Vagina (tissue), 2 donors: Measurements from ENCODE around the gene SDCCAG8. TPM values are rescaled to one million over a fixed set of nuclear protein-coding genes. Genes with fewer than 3 reads are reported as not detected.

Experiments used
- DNase-seq, 2 donors: peaks; one replicate each; pipeline ENCODE4 v3.0.0-alpha.2; 2017; ENCODE audit errors: extremely low spot score in 2 of 2
- H3K27ac ChIP-seq: fragments of 200-600 bp; sonication (generic); one replicate; pipeline ENCODE4 v1.5.1; 2019
- H3K27me3 ChIP-seq: fragments of 200-600 bp; sonication (generic); one replicate; pipeline ENCODE4 v1.5.1; 2019
- H3K36me3 ChIP-seq, 2 donors: fragments of 200-600 bp; sonication (generic); one replicate each; pipeline ENCODE4 v1.5.1; 2017 to 2019
- H3K4me1 ChIP-seq: fragments of 200-600 bp; sonication (generic); one replicate; pipeline ENCODE4 v1.5.1; 2019
- H3K4me3 ChIP-seq, 2 donors: fragments of 200-600 bp; sonication (generic); 1 replicate in 1 of 2; 2 replicates in 1 of 2; pipeline ENCODE4 v1.5.1; 2016 to 2019
- H3K9me3 ChIP-seq: fragments of 200-600 bp; sonication (generic); one replicate; pipeline ENCODE4 v1.5.1; 2019
- POLR2A ChIP-seq, 2 donors: fragments of 450-650 bp; IDR thresholded peaks; one replicate each; pipeline ENCODE4 v1.6.1; 2017; ENCODE audit warnings: antibody characterized with exemption in 2 of 2, mild to moderate bottlenecking in 2 of 2, moderate library complexity in 2 of 2
- POLR2AphosphoS5 ChIP-seq, 2 donors: sonication (generic); formaldehyde crosslinking; IDR thresholded peaks; one replicate each; pipeline ENCODE4 v1.9.0; 2017; ENCODE audit warnings: antibody characterized with exemption in 2 of 2, mild to moderate bottlenecking in 2 of 2, low read depth in 1 of 2; ENCODE audit not compliant: insufficient read depth in 1 of 2
- intact Hi-C: fragments of 100-400 bp; cut with DNase I; formaldehyde crosslinking; loops from one replicate; pipeline ENCODE4 v1.15.1; 2023
- total RNA-seq: library from RNA; depleted of rRNA; stranded (reverse); fragments of >200 nt; gene quantifications from one replicate; pipeline ENCODE4 v1.2.3, GENCODE V29; 2016
- TF ChIP-seq, protein P1 (sequence below), 3 experiments: fragments of 450-650 bp in 2 of 3; fragments of 200-600 bp in 1 of 3; sonication (generic) in 1 of 3; IDR thresholded peaks; one replicate each; pipeline ENCODE4 v1.5.1; 2017 to 2019; ENCODE audit warnings: antibody characterized with exemption in 3 of 3, mild to moderate bottlenecking in 2 of 3, moderate library complexity in 2 of 3

SDCCAG8 gene
- total RNA-seq, 1 donor from 2014 or later = 31.2 TPM

DNA sequence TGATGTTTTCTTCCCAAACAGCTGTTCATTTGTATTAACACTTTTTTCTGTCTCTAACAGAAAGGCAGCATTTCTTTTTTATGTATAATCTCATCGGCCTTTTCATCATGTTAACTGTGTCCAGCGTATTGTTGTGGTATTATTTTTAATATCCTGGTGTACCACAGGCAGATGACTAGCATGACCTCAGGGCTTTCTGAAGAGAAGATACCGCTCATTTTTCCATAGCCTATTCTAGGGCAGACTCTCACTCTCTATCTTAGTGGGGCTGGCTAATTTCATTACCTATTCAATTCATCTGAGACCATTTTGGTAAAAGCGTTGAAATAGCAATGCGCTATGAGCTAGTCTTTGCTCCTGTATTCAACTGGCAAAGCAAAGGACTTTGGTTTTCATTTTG lies 209.9 kb downstream of the SDCCAG8 start:
- Histone ChIP-seq H3K27ac (no peak overlapping the region), H3K9me3 (no peaks in the 10 kb centered on the region), H3K27me3 (no peaks in the 10 kb centered on the region), H3K4me1 (no peaks in the 10 kb centered on the region), H3K4me3 (no peak overlapping the region), H3K36me3 (no peaks in the 10 kb centered on the region)
- no peak for DNase-seq
- intact Hi-C loops = no loop called here
- TF ChIP-seq, protein P1, sequence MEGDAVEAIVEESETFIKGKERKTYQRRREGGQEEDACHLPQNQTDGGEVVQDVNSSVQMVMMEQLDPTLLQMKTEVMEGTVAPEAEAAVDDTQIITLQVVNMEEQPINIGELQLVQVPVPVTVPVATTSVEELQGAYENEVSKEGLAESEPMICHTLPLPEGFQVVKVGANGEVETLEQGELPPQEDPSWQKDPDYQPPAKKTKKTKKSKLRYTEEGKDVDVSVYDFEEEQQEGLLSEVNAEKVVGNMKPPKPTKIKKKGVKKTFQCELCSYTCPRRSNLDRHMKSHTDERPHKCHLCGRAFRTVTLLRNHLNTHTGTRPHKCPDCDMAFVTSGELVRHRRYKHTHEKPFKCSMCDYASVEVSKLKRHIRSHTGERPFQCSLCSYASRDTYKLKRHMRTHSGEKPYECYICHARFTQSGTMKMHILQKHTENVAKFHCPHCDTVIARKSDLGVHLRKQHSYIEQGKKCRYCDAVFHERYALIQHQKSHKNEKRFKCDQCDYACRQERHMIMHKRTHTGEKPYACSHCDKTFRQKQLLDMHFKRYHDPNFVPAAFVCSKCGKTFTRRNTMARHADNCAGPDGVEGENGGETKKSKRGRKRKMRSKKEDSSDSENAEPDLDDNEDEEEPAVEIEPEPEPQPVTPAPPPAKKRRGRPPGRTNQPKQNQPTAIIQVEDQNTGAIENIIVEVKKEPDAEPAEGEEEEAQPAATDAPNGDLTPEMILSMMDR (IDR thresholded peaks at IDR 0.05) = no peak
- TF ChIP-seq POLR2AphosphoS5 (IDR thresholded peaks at IDR 0.05; ENCODE audit: insufficient read depth in 1 of 2, low read depth in 1 of 2) (no peak), POLR2A (IDR thresholded peaks at IDR 0.05) (no peak)

DNA sequence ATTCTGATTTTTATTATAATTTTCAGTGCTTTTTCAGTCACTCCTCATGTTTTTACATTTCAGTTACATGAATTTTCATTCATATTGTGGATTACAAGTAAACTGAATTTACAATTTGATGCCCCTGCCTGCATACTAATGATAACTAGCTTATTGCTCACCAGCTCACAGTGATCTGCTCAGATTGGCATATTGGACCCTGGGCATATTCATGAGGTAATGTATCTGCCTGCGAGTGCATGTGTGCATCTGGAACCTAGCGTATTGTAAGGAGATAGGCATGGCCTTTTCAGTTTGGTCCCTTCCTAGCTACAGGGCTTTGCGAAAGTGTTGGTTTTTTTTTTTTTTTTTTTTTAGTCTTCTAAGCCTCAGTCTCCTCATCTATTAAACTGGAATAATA lies 213.7 kb downstream of the SDCCAG8 start:
- no peak overlapping the region for H3K4me3 ChIP-seq
- H3K36me3 ChIP-seq = no peaks in the 10 kb centered on the region
- no peaks in the 10 kb centered on the region for H3K9me3 ChIP-seq
- no peak for TF ChIP-seq POLR2AphosphoS5 (IDR thresholded peaks at IDR 0.05; ENCODE audit: insufficient read depth in 1 of 2, low read depth in 1 of 2)
- TF ChIP-seq, protein P1 (IDR thresholded peaks at IDR 0.05) = no peak
- no peak for TF ChIP-seq POLR2A (IDR thresholded peaks at IDR 0.05)
- peaks cover 22% of the 10 kb centered on the region for H3K4me1 ChIP-seq
- H3K27me3 ChIP-seq = no peaks in the 10 kb centered on the region
- no peak for DNase-seq
- intact Hi-C loops = no loop called here
- no peak overlapping the region for H3K27ac ChIP-seq

DNA sequence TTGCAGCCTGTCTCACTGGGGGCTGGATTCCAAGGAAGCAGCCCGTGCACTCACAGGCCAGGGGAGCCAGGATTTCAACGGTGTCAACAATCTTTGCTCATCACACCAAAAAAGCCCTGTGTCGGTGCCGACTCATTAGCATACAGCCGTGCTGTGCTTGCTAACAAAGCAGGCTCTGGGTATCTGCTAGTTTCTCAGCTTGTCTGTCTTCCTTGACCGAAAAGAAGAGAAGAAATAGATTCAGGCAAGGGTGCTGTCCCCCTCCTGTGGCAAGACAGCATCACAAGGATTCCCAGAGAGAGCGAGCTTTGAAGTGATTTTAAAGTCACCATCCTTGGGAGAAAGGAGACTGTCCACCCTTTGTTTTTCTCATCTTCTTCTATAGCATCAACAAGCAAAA lies 214.7 kb downstream of the SDCCAG8 start:
- no peak for DNase-seq
- peaks cover 32% of the 10 kb centered on the region for H3K4me1 ChIP-seq
- no peak overlapping the region for H3K27ac ChIP-seq
- no peak for TF ChIP-seq POLR2A (IDR thresholded peaks at IDR 0.05)
- no peak for TF ChIP-seq POLR2AphosphoS5 (IDR thresholded peaks at IDR 0.05; ENCODE audit: insufficient read depth in 1 of 2, low read depth in 1 of 2)
- TF ChIP-seq, protein P1 (IDR thresholded peaks at IDR 0.05) = no peak
- H3K27me3 ChIP-seq = no peaks in the 10 kb centered on the region
- H3K9me3 ChIP-seq = no peaks in the 10 kb centered on the region
- no peaks in the 10 kb centered on the region for H3K36me3 ChIP-seq
- intact Hi-C loops = loop anchor here (10.0 kb wide), 1 partner anchor 284 kb away; no protein-coding TSS in a partner anchor
- H3K4me3 ChIP-seq = no peak overlapping the region

DNA sequence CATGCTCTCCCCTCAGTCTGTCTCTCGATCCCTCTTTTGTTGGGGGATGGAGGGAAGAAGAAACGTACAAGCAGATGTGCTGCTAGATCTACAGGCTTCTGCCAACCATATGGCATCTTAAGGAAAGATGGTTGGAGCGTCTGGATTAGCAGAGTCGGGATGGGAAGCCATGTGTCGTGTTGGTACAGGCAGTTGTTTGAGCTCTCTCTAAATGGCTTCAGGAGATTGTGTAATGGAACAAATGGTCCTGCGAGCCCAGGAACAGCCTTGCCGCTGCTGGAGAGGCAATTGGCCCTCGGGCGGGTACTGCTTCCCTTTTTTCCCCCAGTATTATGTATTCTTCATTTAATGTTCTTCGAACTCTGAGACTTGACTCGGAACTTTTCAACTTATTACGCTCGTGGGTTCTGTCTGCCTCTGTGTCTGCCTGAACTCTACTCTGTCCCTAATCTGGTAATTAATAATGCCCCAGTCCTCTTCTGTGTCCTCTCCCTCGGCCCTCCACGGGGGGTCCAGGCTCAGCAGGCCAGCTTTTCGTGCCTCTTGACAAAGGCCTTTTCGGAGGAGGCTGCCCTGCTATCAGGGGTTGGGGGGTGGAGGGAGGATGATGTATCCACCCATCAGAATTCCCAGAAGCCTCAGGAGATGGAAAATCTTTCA lies 215.3 kb downstream of the SDCCAG8 start:
- DNase-seq = no peak
- Histone ChIP-seq H3K9me3 (no peaks in the 10 kb centered on the region), H3K4me1 (peaks cover 32% of the 10 kb centered on the region), H3K36me3 (no peaks in the 10 kb centered on the region), H3K4me3 (no peak overlapping the region), H3K27ac (no peak overlapping the region), H3K27me3 (no peaks in the 10 kb centered on the region)
- intact Hi-C loops = loop anchor here (10.0 kb wide), 1 partner anchor 284 kb away; no protein-coding TSS in a partner anchor
- no peak for TF ChIP-seq POLR2AphosphoS5 (IDR thresholded peaks at IDR 0.05; ENCODE audit: insufficient read depth in 1 of 2, low read depth in 1 of 2)
- TF ChIP-seq, protein P1 (IDR thresholded peaks at IDR 0.05) = no peak
- TF ChIP-seq POLR2A (IDR thresholded peaks at IDR 0.05) = no peak
